Measurements from ENCODE around the gene COMMD4.
"Not testable (repeated sequence)": the region's sequence is repeated elsewhere in the genome, so short reads cannot be mapped to it uniquely, and the experiment has no call there.

COMMD4 gene

GRCh38 chr15:75335705-75336355, at the start of gene COMMD4:
COMMD4 (plus strand) TSS chr15:75336063; CDS start chr15:75336090, 27 bp downstream.
- Histone ChIP-seq H3K27me3 (ENCODE audit: low read depth) (no peaks in the 10 kb centered on the region), H3K4me1 (peaks cover 13% of the 10 kb centered on the region), H3K9me3 (no peaks in the 10 kb centered on the region), H3K36me3 (replicated peaks) (peaks cover 21% of the 10 kb centered on the region), H3K4me3 (peak within 1 kb of the TSS; percentile 78)
- in situ Hi-C loops (cut with MboI; ENCODE audit: low sequenced_read_pairs) = no loop called here
- DNase-seq (ENCODE audit: low spot score in 2 of 2) = peak; percentile 98 to 100

GRCh38 chr15:75293660-75294059, 42.2 kb upstream of the COMMD4 start:
- H3K36me3 ChIP-seq (replicated peaks); in situ Hi-C loops (cut with MboI; ENCODE audit: low sequenced_read_pairs); H3K9me3 ChIP-seq; H3K4me1 ChIP-seq; DNase-seq (ENCODE audit: low spot score in 2 of 2); H3K4me3 ChIP-seq: not testable (repeated sequence)
- H3K27me3 ChIP-seq (ENCODE audit: low read depth) = peaks cover 12% of the 10 kb centered on the region

- DNase-seq (ENCODE audit: low spot score in 2 of 2); H3K9me3 ChIP-seq; H3K4me3 ChIP-seq; in situ Hi-C loops (cut with MboI; ENCODE audit: low sequenced_read_pairs); H3K36me3 ChIP-seq (replicated peaks); H3K4me1 ChIP-seq: not testable (repeated sequence)
- H3K27me3 ChIP-seq (ENCODE audit: low read depth) = peaks cover 15% of the 10 kb centered on the region
Measured at GRCh38 chr15:75298541-75299310, 37.1 kb upstream of the COMMD4 start.

- H3K27me3 ChIP-seq (ENCODE audit: low read depth) = peaks cover 18% of the 10 kb centered on the region
- H3K4me1 ChIP-seq; in situ Hi-C loops (cut with MboI; ENCODE audit: low sequenced_read_pairs); H3K4me3 ChIP-seq; H3K9me3 ChIP-seq; H3K36me3 ChIP-seq (replicated peaks): not testable (repeated sequence)
- DNase-seq (ENCODE audit: low spot score in 2 of 2) = peak in 1 of 2 experiments; percentile 89
Measured at GRCh38 chr15:75299311-75299688, 36.6 kb upstream of the COMMD4 start.

GRCh38 chr15:75300026-75300425, 35.8 kb upstream of the COMMD4 start:
- H3K4me3 ChIP-seq; DNase-seq (ENCODE audit: low spot score in 2 of 2); H3K36me3 ChIP-seq (replicated peaks); H3K4me1 ChIP-seq; H3K9me3 ChIP-seq: not testable (repeated sequence)
- in situ Hi-C loops (cut with MboI; ENCODE audit: low sequenced_read_pairs) = loop anchor here (25.0 kb wide), 1 partner anchor 488 kb away; the partner anchor contains the start of gene LMAN1L
- H3K27me3 ChIP-seq (ENCODE audit: low read depth) = peaks cover 21% of the 10 kb centered on the region

GRCh38 chr15:75302318-75302717, 33.5 kb upstream of the COMMD4 start:
- DNase-seq (ENCODE audit: low spot score in 2 of 2) = no peak
- in situ Hi-C loops (cut with MboI; ENCODE audit: low sequenced_read_pairs) = loop anchor here (25.0 kb wide), 1 partner anchor 490 kb away; the partner anchor contains the start of gene LMAN1L
- Histone ChIP-seq H3K4me1 (peaks cover 11% of the 10 kb centered on the region), H3K4me3 (no peak overlapping the region), H3K9me3 (no peaks in the 10 kb centered on the region), H3K36me3 (replicated peaks) (no peaks in the 10 kb centered on the region), H3K27me3 (ENCODE audit: low read depth) (peaks cover 9% of the 10 kb centered on the region)

- in situ Hi-C loops (cut with MboI; ENCODE audit: low sequenced_read_pairs) = loop anchor here (25.0 kb wide), 1 partner anchor 490 kb away; the partner anchor contains the start of gene LMAN1L
- not testable (repeated sequence) for H3K27me3 ChIP-seq (ENCODE audit: low read depth); H3K36me3 ChIP-seq (replicated peaks); H3K9me3 ChIP-seq; DNase-seq (ENCODE audit: low spot score in 2 of 2); H3K4me3 ChIP-seq
- peaks cover 11% of the 10 kb centered on the region for H3K4me1 ChIP-seq
Measured at GRCh38 chr15:75302753-75303152, 33.1 kb upstream of the COMMD4 start.

GRCh38 chr15:75306188-75306587, 29.7 kb upstream of the COMMD4 start:
- Histone ChIP-seq H3K4me1 (peaks cover 11% of the 10 kb centered on the region), H3K36me3 (replicated peaks) (no peaks in the 10 kb centered on the region), H3K27me3 (ENCODE audit: low read depth) (peaks cover 21% of the 10 kb centered on the region), H3K4me3 (no peak overlapping the region), H3K9me3 (no peaks in the 10 kb centered on the region)
- peak; percentile 50 to 76 for DNase-seq (ENCODE audit: low spot score in 2 of 2)
- in situ Hi-C loops (cut with MboI; ENCODE audit: low sequenced_read_pairs) = loop anchor here (25.0 kb wide), 1 partner anchor 494 kb away; the partner anchor contains the start of gene LMAN1L

GRCh38 chr15:75307778-75308390, 28.0 kb upstream of the COMMD4 start:
- peaks cover 24% of the 10 kb centered on the region for H3K27me3 ChIP-seq (ENCODE audit: low read depth)
- in situ Hi-C loops (cut with MboI; ENCODE audit: low sequenced_read_pairs) = loop anchor here (25.0 kb wide), 1 partner anchor 496 kb away; the partner anchor contains the start of gene LMAN1L
- H3K4me1 ChIP-seq = peaks cover 11% of the 10 kb centered on the region
- H3K36me3 ChIP-seq (replicated peaks) = no peaks in the 10 kb centered on the region
- no peaks in the 10 kb centered on the region for H3K9me3 ChIP-seq
- no peak overlapping the region for H3K4me3 ChIP-seq
- peak; percentile 62 to 91 for DNase-seq (ENCODE audit: low spot score in 2 of 2)

- in situ Hi-C loops (cut with MboI; ENCODE audit: low sequenced_read_pairs) = loop anchor here (25.0 kb wide), 1 partner anchor 497 kb away; the partner anchor contains the start of gene LMAN1L
- no peaks in the 10 kb centered on the region for H3K36me3 ChIP-seq (replicated peaks)
- DNase-seq (ENCODE audit: low spot score in 2 of 2) = no peak
- H3K9me3 ChIP-seq = no peaks in the 10 kb centered on the region
- H3K27me3 ChIP-seq (ENCODE audit: low read depth) = peaks cover 15% of the 10 kb centered on the region
- H3K4me3 ChIP-seq = no peak overlapping the region
- peaks cover 11% of the 10 kb centered on the region for H3K4me1 ChIP-seq
Measured at GRCh38 chr15:75309711-75310110, 26.2 kb upstream of the COMMD4 start.

GRCh38 chr15:75312548-75312947, 23.3 kb upstream of the COMMD4 start:
- H3K9me3 ChIP-seq; H3K4me1 ChIP-seq; H3K4me3 ChIP-seq; H3K36me3 ChIP-seq (replicated peaks); DNase-seq (ENCODE audit: low spot score in 2 of 2): not testable (repeated sequence)
- in situ Hi-C loops (cut with MboI; ENCODE audit: low sequenced_read_pairs) = loop anchor here (25.0 kb wide), 1 partner anchor 500 kb away; the partner anchor contains the start of gene LMAN1L
- peaks cover 15% of the 10 kb centered on the region for H3K27me3 ChIP-seq (ENCODE audit: low read depth)

GRCh38 chr15:75313116-75313845, 22.6 kb upstream of the COMMD4 start:
- no peaks in the 10 kb centered on the region for H3K36me3 ChIP-seq (replicated peaks)
- H3K4me1 ChIP-seq = no peaks in the 10 kb centered on the region
- H3K9me3 ChIP-seq = no peaks in the 10 kb centered on the region
- DNase-seq (ENCODE audit: low spot score in 2 of 2) = no peak
- in situ Hi-C loops (cut with MboI; ENCODE audit: low sequenced_read_pairs) = loop anchor here (25.0 kb wide), 1 partner anchor 501 kb away; the partner anchor contains the start of gene LMAN1L
- H3K27me3 ChIP-seq (ENCODE audit: low read depth) = peaks cover 15% of the 10 kb centered on the region
- no peak overlapping the region for H3K4me3 ChIP-seq

Data from HAP-1 (cell line).